Measurements from ENCODE around the gene RMI1. TPM values are rescaled to one million over a fixed set of nuclear protein-coding genes. Genes with fewer than 3 reads are reported as not detected.

The RMI1 gene
- 1 to 10 TPM; 2.0 to 5.1 (median 4.3) TPM for total RNA-seq
- long read RNA-seq, partial matches to known transcripts = 1 of 1 reads
- long read RNA-seq, other reads (novel, unspliced or antisense) = 0 of 1 reads

DNA sequence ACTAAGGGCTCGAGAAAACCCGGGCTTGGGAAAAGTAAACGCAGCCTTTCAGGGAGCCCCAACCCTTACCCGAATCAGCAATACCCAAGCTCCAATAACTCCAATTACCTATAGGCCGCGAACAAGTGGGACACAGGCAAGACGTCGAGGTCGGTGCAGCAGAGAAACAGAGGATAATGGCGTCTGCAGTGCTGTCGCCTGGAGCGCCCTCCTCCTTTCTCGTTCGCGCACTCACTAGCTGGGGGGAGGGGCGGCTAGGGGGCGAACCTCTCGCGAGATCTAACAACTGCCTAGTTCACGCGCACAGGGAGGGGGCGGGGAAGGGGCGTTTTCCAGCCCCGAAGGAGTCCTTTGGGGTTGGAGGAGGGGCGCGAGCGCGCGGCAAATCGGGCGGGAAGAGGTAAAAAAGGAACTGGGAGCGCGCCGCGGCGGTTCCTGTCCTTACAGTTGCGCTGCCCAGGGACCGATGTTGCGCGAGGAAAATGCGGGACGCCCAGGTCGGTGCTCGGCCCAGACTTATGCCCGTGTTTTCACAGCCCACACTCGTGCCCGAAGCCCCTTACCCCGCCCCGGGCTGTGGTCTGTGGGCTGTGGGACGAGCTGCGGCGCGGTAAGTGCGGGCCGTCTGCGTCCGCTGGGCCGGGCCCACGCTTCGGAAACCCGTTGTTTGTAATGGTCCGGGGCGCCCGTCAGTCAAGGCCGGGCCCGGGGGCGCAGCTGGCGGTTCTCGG is at the start of gene RMI1:
Gene RMI1 (plus strand): TSS at position 411 of the 731 bp plus-strand sequence. CDS start 20,182 bp downstream, outside the sequence.
- TF ChIP-seq POLR2A (IDR thresholded peaks at IDR 0.05) = peak; percentile 98
- TF ChIP-seq, protein P1, sequence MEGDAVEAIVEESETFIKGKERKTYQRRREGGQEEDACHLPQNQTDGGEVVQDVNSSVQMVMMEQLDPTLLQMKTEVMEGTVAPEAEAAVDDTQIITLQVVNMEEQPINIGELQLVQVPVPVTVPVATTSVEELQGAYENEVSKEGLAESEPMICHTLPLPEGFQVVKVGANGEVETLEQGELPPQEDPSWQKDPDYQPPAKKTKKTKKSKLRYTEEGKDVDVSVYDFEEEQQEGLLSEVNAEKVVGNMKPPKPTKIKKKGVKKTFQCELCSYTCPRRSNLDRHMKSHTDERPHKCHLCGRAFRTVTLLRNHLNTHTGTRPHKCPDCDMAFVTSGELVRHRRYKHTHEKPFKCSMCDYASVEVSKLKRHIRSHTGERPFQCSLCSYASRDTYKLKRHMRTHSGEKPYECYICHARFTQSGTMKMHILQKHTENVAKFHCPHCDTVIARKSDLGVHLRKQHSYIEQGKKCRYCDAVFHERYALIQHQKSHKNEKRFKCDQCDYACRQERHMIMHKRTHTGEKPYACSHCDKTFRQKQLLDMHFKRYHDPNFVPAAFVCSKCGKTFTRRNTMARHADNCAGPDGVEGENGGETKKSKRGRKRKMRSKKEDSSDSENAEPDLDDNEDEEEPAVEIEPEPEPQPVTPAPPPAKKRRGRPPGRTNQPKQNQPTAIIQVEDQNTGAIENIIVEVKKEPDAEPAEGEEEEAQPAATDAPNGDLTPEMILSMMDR (IDR thresholded peaks at IDR 0.05) = peak in 2 of 4 donors; percentile 26 to 39
- DNase-seq (peak; percentile 99 to 100 (median 99)), ATAC-seq (peak; percentile 88 to 92 (median 90))
- peaks cover 0 to 24% (median 14%) of the 10 kb centered on the region in 4 donors for H3K36me3 ChIP-seq
- H3K9me3 ChIP-seq = no peaks in the 10 kb centered on the region
- H3K27ac ChIP-seq = peak within 1 kb of the TSS; percentile 99
- 0% methylated on average over 3 of the region's 69 CpGs for WGBS (ENCODE audit: insufficient coverage, low coverage, low lambda C conversion rate, missing lambda C conversion rate)
- peak within 1 kb of the TSS; percentile 79 to 97 (median 87) for H3K4me3 ChIP-seq
- intact Hi-C loops (cut with DNase I) = no loop called here
- H3K27me3 ChIP-seq = no peaks in the 10 kb centered on the region
- peaks cover 0 to 16% (median 4%) of the 10 kb centered on the region in 4 donors for H3K4me1 ChIP-seq

DNA sequence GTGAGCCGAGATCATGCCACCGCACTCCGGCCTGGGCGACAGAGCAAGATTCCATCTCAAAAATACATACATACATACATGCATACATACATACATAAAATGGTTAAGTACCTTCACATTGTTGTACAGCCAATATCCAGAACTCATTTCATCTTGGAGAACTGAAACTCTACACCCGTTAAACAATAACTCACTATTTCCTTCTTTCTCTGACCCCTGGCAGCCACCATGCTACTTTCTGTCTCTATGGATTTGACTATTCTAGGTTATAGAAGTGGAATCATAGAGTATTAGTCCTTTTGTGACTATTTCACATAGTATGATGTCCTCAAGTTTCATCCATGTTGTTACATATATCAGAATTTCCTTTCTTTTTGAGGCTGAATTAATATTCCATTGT is 49.7 kb upstream of the RMI1 start:
- no peak for DNase-seq
- intact Hi-C loops (cut with DNase I) = loop anchor here (10.0 kb wide), 2 partner anchors 244 to 334 kb away; no protein-coding TSS in a partner anchor
- TF ChIP-seq POLR2A (IDR thresholded peaks at IDR 0.05) = no peak
- TF ChIP-seq, protein P1 (IDR thresholded peaks at IDR 0.05) = no peak
- H3K4me1 ChIP-seq = peaks cover 0 to 19% (median 6%) of the 10 kb centered on the region in 4 donors
- ATAC-seq = no peak
- H3K27ac ChIP-seq = no peak overlapping the region
- no peaks in the 10 kb centered on the region for H3K36me3 ChIP-seq
- H3K4me3 ChIP-seq = no peak overlapping the region
- no peaks in the 10 kb centered on the region for H3K27me3 ChIP-seq
- H3K9me3 ChIP-seq = no peaks in the 10 kb centered on the region
- 84% methylated on average over 5 of the region's 5 CpGs for WGBS (ENCODE audit: insufficient coverage, low coverage, low lambda C conversion rate, missing lambda C conversion rate)

DNA sequence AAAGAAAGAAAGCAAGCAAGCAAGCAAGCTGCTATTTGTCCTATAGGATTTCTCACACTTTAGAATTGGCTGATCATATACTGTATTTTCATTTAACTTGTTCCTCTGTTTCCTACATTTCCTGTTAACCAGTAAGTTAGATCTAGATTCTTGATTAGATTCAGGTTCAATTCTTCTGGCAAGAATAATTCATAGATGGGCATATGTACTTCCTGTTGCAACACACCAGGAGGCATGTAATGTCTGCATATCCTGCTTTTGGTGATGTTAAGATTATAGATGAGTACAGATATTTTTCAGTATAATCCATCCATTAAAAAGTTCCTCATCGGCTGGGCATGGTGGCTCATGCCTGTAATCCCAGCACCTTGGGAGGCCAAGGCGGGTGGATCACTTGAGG is 48.6 kb upstream of the RMI1 start:
- WGBS (ENCODE audit: insufficient coverage, low coverage, low lambda C conversion rate, missing lambda C conversion rate) = 86% methylated on average over 2 of the region's 2 CpGs
- ATAC-seq (no peak), DNase-seq (no peak)
- Histone ChIP-seq H3K27ac (no peak overlapping the region), H3K4me3 (no peak overlapping the region), H3K27me3 (no peaks in the 10 kb centered on the region), H3K36me3 (no peaks in the 10 kb centered on the region), H3K4me1 (peaks cover 0 to 19% (median 6%) of the 10 kb centered on the region in 4 donors), H3K9me3 (no peaks in the 10 kb centered on the region)
- intact Hi-C loops (cut with DNase I) = loop anchor here (10.0 kb wide), 2 partner anchors 243 to 333 kb away; no protein-coding TSS in a partner anchor
- TF ChIP-seq, protein P1 (IDR thresholded peaks at IDR 0.05) = no peak
- no peak for TF ChIP-seq POLR2A (IDR thresholded peaks at IDR 0.05)

DNA sequence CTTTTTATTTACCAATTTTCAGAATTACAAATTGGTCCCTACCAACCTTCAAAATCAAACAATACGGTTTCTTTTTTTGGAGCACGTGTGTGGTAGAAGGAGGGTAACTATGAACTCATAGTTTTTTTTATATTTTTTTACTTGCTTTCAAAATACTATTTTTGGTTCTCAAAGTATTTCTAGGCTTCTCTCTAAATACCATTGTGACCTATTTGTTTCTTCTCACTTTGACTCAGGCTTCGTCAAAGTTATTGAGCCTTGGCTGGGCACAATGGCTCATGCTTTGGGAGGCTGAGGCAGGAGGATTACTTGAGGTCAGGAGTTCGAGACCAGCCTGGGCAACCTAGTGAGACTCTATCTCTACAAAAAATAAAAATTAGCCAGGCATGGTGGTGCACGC is 47.8 kb upstream of the RMI1 start:
- Histone ChIP-seq H3K36me3 (no peaks in the 10 kb centered on the region), H3K4me1 (peaks cover 0 to 19% (median 6%) of the 10 kb centered on the region in 4 donors), H3K9me3 (no peaks in the 10 kb centered on the region), H3K27me3 (no peaks in the 10 kb centered on the region), H3K4me3 (no peak overlapping the region), H3K27ac (no peak overlapping the region)
- no peak for ATAC-seq
- DNase-seq = no peak
- TF ChIP-seq POLR2A (IDR thresholded peaks at IDR 0.05) = no peak
- TF ChIP-seq, protein P1 (IDR thresholded peaks at IDR 0.05) = no peak
- 87% methylated on average over 3 of the region's 5 CpGs for WGBS (ENCODE audit: insufficient coverage, low coverage, low lambda C conversion rate, missing lambda C conversion rate)
- intact Hi-C loops (cut with DNase I) = loop anchor here (10.0 kb wide), 2 partner anchors 242 to 332 kb away; no protein-coding TSS in a partner anchor

Data from right lobe of liver (tissue), 6 donors.